Immature natural killer cell (primary cell): ENCODE results near the gene TMEM43. TPM values are rescaled to one million over a fixed set of nuclear protein-coding genes. Genes with fewer than 3 reads are reported as not detected.
A peak's percentile ranks its signal among the peaks of the same experiment; 100 is the strongest.

Experiments
- DNase-seq, 3 donors: peaks; one replicate each; pipeline ENCODE4 v3.0.0; 2022; ENCODE audit warnings: mixed read lengths in 1 of 3
- H3K27ac Mint-ChIP-seq, 6 donors: one replicate each; pipeline ENCODE4 v1.8.0; 2020; ENCODE audit warnings: mixed read lengths in 6 of 6, mild to moderate bottlenecking in 5 of 6, inconsistent platforms in 4 of 6, moderate library complexity in 3 of 6
- H3K27me3 Mint-ChIP-seq, 3 donors: one replicate each; pipeline ENCODE4 v1.8.0; 2020 to 2021; ENCODE audit warnings: low read depth in 3 of 3, mild to moderate bottlenecking in 3 of 3, mixed read lengths in 3 of 3, moderate library complexity in 3 of 3, inconsistent platforms in 1 of 3
- H3K36me3 Mint-ChIP-seq, 3 donors: one replicate each; pipeline ENCODE4 v1.8.0; 2020; ENCODE audit warnings: mixed read lengths in 3 of 3, inconsistent platforms in 2 of 3, mild to moderate bottlenecking in 2 of 3
- H3K4me1 Mint-ChIP-seq, 2 donors: one replicate each; pipeline ENCODE4 v1.8.0; 2020; ENCODE audit warnings: inconsistent platforms in 2 of 2, mild to moderate bottlenecking in 2 of 2, mixed read lengths in 2 of 2, moderate library complexity in 1 of 2
- H3K4me3 Mint-ChIP-seq, 5 donors: one replicate each; pipeline ENCODE4 v1.8.0; 2020; ENCODE audit warnings: mild to moderate bottlenecking in 5 of 5, mixed read lengths in 5 of 5, inconsistent platforms in 3 of 5, moderate library complexity in 3 of 5
- H3K9me3 Mint-ChIP-seq, 6 donors: one replicate each; pipeline ENCODE4 v1.8.0; 2020; ENCODE audit warnings: mild to moderate bottlenecking in 6 of 6, mixed read lengths in 6 of 6, inconsistent platforms in 4 of 6, moderate library complexity in 3 of 6
- polyA plus RNA-seq, 3 donors: library from polyadenylated mRNA; unstranded; fragments of 300-500 nt; fragmentation: Illumina TruSeq; gene quantifications; one replicate each; pipeline ENCODE4 v1.2.3, GENCODE V29; 2021

Gene TMEM43
- polyA plus RNA-seq, 3 donors from 2014 or later: 78.3 to 117 (median 87.5) TPM

GRCh38 chr3:14126017-14126886, 1.4 kb downstream of the TMEM43 start:
- peaks cover 4 to 10% (median 10%) of the 10 kb centered on the region in 3 donors for H3K27me3 Mint-ChIP-seq
- peaks cover 49 to 61% of the 10 kb centered on the region in 2 donors for H3K4me1 Mint-ChIP-seq
- no peaks in the 10 kb centered on the region for H3K9me3 Mint-ChIP-seq
- H3K27ac Mint-ChIP-seq: peak overlapping the region; percentile 92 to 97 (median 96)
- peak overlapping the region; percentile 95 to 96 (median 95) for H3K4me3 Mint-ChIP-seq
- DNase-seq: no peak
- peaks cover 9 to 31% (median 17%) of the 10 kb centered on the region in 3 donors for H3K36me3 Mint-ChIP-seq

DNA sequence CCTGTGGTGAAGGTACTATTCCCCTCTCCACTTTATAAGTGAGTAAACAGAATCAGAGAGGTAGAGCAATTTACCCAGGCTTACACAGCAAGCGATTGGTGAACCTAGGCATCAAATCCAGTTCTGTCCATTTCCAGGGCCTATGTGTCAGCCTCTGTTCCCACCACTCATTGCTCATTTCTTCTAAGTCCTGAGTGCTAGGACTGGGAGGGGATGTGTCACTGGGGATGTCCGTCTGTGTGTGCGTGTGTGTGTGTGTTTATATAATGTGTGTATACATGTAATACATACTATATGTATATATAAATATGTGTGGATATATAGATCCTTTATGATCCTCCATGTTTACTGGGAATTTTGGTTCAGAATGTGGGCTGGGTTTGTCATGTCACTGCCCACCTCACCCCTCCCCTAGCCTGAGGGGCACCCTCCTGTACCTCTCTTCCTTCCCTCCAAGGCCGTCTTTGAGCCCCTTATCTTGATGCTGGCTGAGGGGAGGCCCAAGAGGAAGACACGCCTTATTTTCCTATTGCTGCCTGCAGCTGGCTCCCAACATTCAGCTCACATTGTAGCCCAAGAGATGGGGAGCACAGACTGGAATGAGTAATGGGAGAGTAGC, 2.1 kb downstream of the TMEM43 start:
- Mint-ChIP-seq H3K4me3 (peak overlapping the region; percentile 29 to 96 (median 95)), H3K27ac (peak overlapping the region; percentile 23 to 96 (median 64)), H3K9me3 (no peaks in the 10 kb centered on the region), H3K36me3 (peaks cover 11 to 36% (median 22%) of the 10 kb centered on the region in 3 donors), H3K27me3 (peaks cover 4 to 10% (median 10%) of the 10 kb centered on the region in 3 donors), H3K4me1 (peaks cover 48 to 60% of the 10 kb centered on the region in 2 donors)
- DNase-seq: no peak

GRCh38 chr3:14127516-14128161, 2.8 kb downstream of the TMEM43 start:
- Mint-ChIP-seq H3K27me3 (peaks cover 4 to 13% (median 10%) of the 10 kb centered on the region in 3 donors), H3K9me3 (no peaks in the 10 kb centered on the region), H3K36me3 (peaks cover 14 to 37% (median 22%) of the 10 kb centered on the region in 3 donors), H3K4me1 (peaks cover 46 to 54% of the 10 kb centered on the region in 2 donors), H3K4me3 (peak overlapping the region in 4 of 5 donors; percentile 22 to 50 (median 30)), H3K27ac (peak overlapping the region; percentile 6 to 81 (median 66))
- no peak for DNase-seq

DNA sequence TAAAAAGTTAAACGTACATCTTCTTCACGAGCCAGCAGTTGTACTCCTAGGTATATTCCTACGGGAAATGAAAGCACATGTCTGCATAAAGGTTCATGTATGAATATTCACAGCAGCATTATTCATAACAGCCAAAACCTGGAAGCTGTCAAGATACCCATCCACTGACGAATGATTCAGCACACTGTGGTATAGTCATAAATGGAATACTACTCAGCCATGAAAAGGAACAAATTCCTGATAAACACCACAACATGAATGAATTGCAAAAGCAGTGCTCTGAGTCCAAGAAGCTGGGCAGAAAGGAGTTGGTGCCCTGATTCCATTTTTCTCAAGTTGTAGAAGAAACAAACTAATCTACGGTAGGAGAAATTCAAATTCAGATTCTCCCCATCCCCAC, 3.9 kb downstream of the TMEM43 start:
- Mint-ChIP-seq H3K4me1 (peaks cover 39 to 43% of the 10 kb centered on the region in 2 donors), H3K27me3 (peaks cover 4 to 14% (median 9%) of the 10 kb centered on the region in 3 donors), H3K9me3 (no peaks in the 10 kb centered on the region), H3K36me3 (peaks cover 19 to 42% (median 22%) of the 10 kb centered on the region in 3 donors), H3K27ac (peak overlapping the region in 4 of 6 donors; percentile 6 to 80 (median 44)), H3K4me3 (no peak overlapping the region)
- no peak for DNase-seq

DNA sequence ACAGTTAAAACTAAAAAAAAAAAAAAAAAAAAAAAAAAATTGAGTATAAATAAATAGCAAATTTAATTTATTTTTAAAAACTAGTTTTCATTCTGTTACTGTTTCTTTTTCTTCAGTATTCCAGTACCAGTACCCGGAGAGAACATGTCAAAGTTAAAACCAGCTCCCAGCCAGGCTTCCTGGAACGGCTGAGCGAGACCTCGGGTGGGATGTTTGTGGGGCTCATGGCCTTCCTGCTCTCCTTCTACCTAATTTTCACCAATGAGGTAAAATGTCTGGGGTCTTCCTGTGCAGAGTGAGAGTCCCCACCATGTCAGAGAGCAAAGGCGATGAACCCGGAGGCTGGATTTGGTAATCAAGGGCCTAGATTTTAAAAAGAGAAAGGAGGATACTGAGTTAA, 4.4 kb downstream of the TMEM43 start:
- no peaks in the 10 kb centered on the region for H3K9me3 Mint-ChIP-seq
- peaks cover 4 to 14% (median 9%) of the 10 kb centered on the region in 3 donors for H3K27me3 Mint-ChIP-seq
- no peak overlapping the region for H3K27ac Mint-ChIP-seq
- peaks cover 19 to 47% (median 22%) of the 10 kb centered on the region in 3 donors for H3K36me3 Mint-ChIP-seq
- no peak overlapping the region for H3K4me3 Mint-ChIP-seq
- DNase-seq: no peak
- H3K4me1 Mint-ChIP-seq: peaks cover 34 to 38% of the 10 kb centered on the region in 2 donors

DNA sequence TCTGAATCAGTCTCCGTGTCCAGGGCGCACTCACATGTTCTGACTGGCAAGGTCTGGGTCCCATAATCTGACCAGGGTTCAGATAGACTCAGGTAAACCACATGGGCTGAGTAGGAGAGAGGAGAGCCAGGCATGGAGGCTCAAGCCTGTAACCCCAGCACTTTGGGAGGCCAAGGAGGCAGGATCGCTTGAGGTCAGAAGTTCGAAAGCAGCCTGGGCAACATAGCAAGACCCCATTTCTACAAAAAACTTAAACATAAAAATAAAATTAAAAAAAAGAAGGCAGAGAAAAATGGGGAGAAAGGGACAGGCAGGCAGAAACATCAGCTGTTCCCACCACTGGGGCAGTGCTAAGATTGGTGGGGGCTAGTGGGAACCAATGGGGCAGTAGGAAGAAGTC, 5.4 kb downstream of the TMEM43 start:
- peak overlapping the region in 1 of 6 donors; percentile 11 for H3K27ac Mint-ChIP-seq
- H3K27me3 Mint-ChIP-seq: peaks cover 0 to 9% (median 6%) of the 10 kb centered on the region in 3 donors
- no peaks in the 10 kb centered on the region for H3K9me3 Mint-ChIP-seq
- no peak for DNase-seq
- no peak overlapping the region for H3K4me3 Mint-ChIP-seq
- H3K4me1 Mint-ChIP-seq: peaks cover 34 to 38% of the 10 kb centered on the region in 2 donors
- peaks cover 19 to 51% (median 22%) of the 10 kb centered on the region in 3 donors for H3K36me3 Mint-ChIP-seq

GRCh38 chr3:14130707-14131106, 5.9 kb downstream of the TMEM43 start:
- H3K27me3 Mint-ChIP-seq: peaks cover 0 to 8% (median 3%) of the 10 kb centered on the region in 3 donors
- no peak overlapping the region for H3K4me3 Mint-ChIP-seq
- H3K36me3 Mint-ChIP-seq: peaks cover 21 to 56% (median 22%) of the 10 kb centered on the region in 3 donors
- no peak overlapping the region for H3K27ac Mint-ChIP-seq
- DNase-seq: no peak
- no peaks in the 10 kb centered on the region for H3K9me3 Mint-ChIP-seq
- peaks cover 31 to 33% of the 10 kb centered on the region in 2 donors for H3K4me1 Mint-ChIP-seq

GRCh38 chr3:14131134-14131533, 6.3 kb downstream of the TMEM43 start:
- peak overlapping the region in 1 of 6 donors; percentile 15 for H3K27ac Mint-ChIP-seq
- H3K27me3 Mint-ChIP-seq: peaks cover 0 to 6% (median 3%) of the 10 kb centered on the region in 3 donors
- H3K36me3 Mint-ChIP-seq: peaks cover 22 to 60% (median 25%) of the 10 kb centered on the region in 3 donors
- no peaks in the 10 kb centered on the region for H3K9me3 Mint-ChIP-seq
- H3K4me1 Mint-ChIP-seq: peaks cover 26 to 29% of the 10 kb centered on the region in 2 donors
- DNase-seq: no peak
- no peak overlapping the region for H3K4me3 Mint-ChIP-seq

DNA sequence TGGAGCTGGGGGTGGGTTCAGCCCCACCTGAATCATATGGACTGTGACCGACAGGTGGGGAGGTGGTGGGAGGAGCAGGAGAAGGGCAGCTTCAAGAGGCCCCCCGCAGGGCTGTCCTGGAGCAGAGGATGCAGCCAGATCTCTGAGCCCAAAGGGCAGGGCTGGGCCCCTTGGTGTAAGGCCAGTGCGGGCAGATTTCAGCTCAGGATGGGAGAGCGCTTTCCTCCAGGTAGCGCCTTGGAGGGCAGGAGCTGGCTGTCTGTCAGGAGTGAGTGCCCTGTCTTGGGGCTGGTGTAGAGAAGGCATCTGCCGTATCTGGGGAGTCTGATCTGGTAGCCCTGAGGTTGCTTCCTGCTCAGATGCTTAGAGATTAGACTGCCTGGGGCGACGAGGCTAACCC, 7.3 kb downstream of the TMEM43 start:
- DNase-seq: no peak
- H3K27me3 Mint-ChIP-seq: peaks cover 0 to 6% (median 3%) of the 10 kb centered on the region in 3 donors
- peak overlapping the region in 2 of 6 donors; percentile 17 to 22 for H3K27ac Mint-ChIP-seq
- H3K4me1 Mint-ChIP-seq: peaks cover 17 to 19% of the 10 kb centered on the region in 2 donors
- no peak overlapping the region for H3K4me3 Mint-ChIP-seq
- no peaks in the 10 kb centered on the region for H3K9me3 Mint-ChIP-seq
- H3K36me3 Mint-ChIP-seq: peaks cover 22 to 63% (median 26%) of the 10 kb centered on the region in 3 donors

DNA sequence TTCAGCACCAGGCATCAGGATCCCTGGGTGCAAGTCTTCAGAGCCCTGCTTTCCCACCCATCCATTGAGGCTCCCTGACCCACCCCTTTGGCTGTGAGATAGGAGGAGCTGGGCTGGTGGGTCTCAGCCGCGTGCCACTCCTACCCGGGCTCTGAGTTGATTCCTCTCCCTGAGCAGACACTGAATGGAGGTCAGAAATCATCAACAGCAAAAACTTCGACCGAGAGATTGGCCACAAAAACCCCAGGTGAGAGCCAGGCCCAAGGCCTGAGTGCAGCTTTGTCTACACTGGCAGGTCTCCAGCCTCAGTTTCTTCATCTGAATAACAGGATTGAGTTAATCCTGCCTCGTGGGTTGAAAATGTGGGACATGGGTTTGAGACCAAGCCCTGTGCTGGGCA, 7.8 kb downstream of the TMEM43 start:
- peaks cover 22 to 61% (median 26%) of the 10 kb centered on the region in 3 donors for H3K36me3 Mint-ChIP-seq
- H3K27me3 Mint-ChIP-seq: peaks cover 0 to 6% (median 2%) of the 10 kb centered on the region in 3 donors
- no peak overlapping the region for H3K27ac Mint-ChIP-seq

GRCh38 chr3:14133188-14133800, 8.4 kb downstream of the TMEM43 start:
- H3K9me3 Mint-ChIP-seq: no peaks in the 10 kb centered on the region
- no peak for DNase-seq
- peaks cover 0 to 8% (median 2%) of the 10 kb centered on the region in 3 donors for H3K27me3 Mint-ChIP-seq
- peaks cover 21 to 60% (median 26%) of the 10 kb centered on the region in 3 donors for H3K36me3 Mint-ChIP-seq
- peaks cover 5 to 7% of the 10 kb centered on the region in 2 donors for H3K4me1 Mint-ChIP-seq
- H3K27ac Mint-ChIP-seq: peak overlapping the region in 2 of 6 donors; percentile 8 to 28
- H3K4me3 Mint-ChIP-seq: no peak overlapping the region

More for the DNA sequence above, 7.8 kb downstream of the TMEM43 start:
- no peak for DNase-seq
- H3K4me3 Mint-ChIP-seq: no peak overlapping the region
- no peaks in the 10 kb centered on the region for H3K9me3 Mint-ChIP-seq
- H3K4me1 Mint-ChIP-seq: peaks cover 11 to 13% of the 10 kb centered on the region in 2 donors

GRCh38 chr3:14133876-14134275, 9.0 kb downstream of the TMEM43 start:
- H3K4me1 Mint-ChIP-seq: peaks cover 0 to 2% of the 10 kb centered on the region in 2 donors
- H3K27me3 Mint-ChIP-seq: peaks cover 0 to 8% (median 3%) of the 10 kb centered on the region in 3 donors
- H3K9me3 Mint-ChIP-seq: no peaks in the 10 kb centered on the region
- no peak overlapping the region for H3K27ac Mint-ChIP-seq
- peaks cover 15 to 56% (median 26%) of the 10 kb centered on the region in 3 donors for H3K36me3 Mint-ChIP-seq
- no peak for DNase-seq
- H3K4me3 Mint-ChIP-seq: no peak overlapping the region

DNA sequence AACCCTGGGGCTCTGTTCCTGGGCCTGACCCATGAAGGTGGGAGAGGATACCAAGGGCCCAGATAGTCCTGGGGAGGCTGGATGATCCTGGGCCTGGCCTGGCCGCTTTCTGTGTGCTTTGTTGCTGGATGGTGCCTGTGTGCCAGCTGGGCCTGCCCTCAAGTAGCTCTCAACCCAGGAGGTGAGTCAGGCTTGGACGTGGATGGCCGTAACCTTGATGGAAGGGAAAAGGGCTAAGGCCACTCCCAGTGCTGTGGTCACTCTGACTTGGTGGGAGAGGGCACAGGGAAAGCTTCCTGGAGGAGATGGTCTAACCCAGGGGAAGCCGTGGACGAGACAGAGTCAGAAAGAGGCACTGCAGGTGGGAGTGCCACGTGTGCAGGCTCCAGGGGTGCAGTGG, 9.4 kb downstream of the TMEM43 start:
- no peak for DNase-seq
- H3K4me1 Mint-ChIP-seq: no peaks in the 10 kb centered on the region
- no peak overlapping the region for H3K4me3 Mint-ChIP-seq
- peaks cover 13 to 53% (median 26%) of the 10 kb centered on the region in 3 donors for H3K36me3 Mint-ChIP-seq
- H3K9me3 Mint-ChIP-seq: no peaks in the 10 kb centered on the region
- no peak overlapping the region for H3K27ac Mint-ChIP-seq
- peaks cover 0 to 8% (median 3%) of the 10 kb centered on the region in 3 donors for H3K27me3 Mint-ChIP-seq
